Neural cell (in vitro differentiated cells): ENCODE data around the gene SERPINB1. TPM values are rescaled to one million over a fixed set of nuclear protein-coding genes. Genes with fewer than 3 reads are reported as not detected.

Experiments
- H2AFZ ChIP-seq: fragments of 200-600, 300-800 bp; sonication (generic), shearing (Covaris generic); 2 replicates; pipeline ENCODE4 v1.6.0; 2014; ENCODE audit warnings: low read depth, mild to moderate bottlenecking, antibody characterized with exemption, low read length, moderate library complexity
- H3F3A ChIP-seq: fragments of 200-600 bp; shearing (Covaris generic); 2 replicates; pipeline ENCODE4 v1.6.1; 2016; ENCODE audit warnings: mild to moderate bottlenecking, moderate library complexity, mixed read lengths, antibody characterized with exemption, low read length; ENCODE audit not compliant: insufficient read depth, poor library complexity, severe bottlenecking
- H3K27ac ChIP-seq: fragments of 200-600, 300-800 bp; sonication (generic), shearing (Covaris generic); 2 replicates; pipeline ENCODE4 v1.5.1; 2014; ENCODE audit warnings: mild to moderate bottlenecking, low read length, moderate library complexity
- H3K27me3 ChIP-seq: fragments of 300-800, 200-600 bp; sonication (generic), shearing (Covaris generic); 2 replicates; pipeline ENCODE4 v1.6.0; 2014; ENCODE audit warnings: mild to moderate bottlenecking, low read depth, low read length, moderate library complexity; ENCODE audit not compliant: insufficient read depth
- H3K36me3 ChIP-seq: fragments of 300-800, 200-600 bp; sonication (generic), shearing (Covaris generic); 2 replicates; pipeline ENCODE4 v1.5.1; 2014; ENCODE audit warnings: mild to moderate bottlenecking, antibody characterized with exemption, low read length, moderate library complexity; ENCODE audit not compliant: insufficient read depth
- H3K4me2 ChIP-seq: fragments of 300-800, 200-600 bp; sonication (generic), shearing (Covaris generic); 2 replicates; pipeline ENCODE4 v1.6.0; 2014; ENCODE audit warnings: mild to moderate bottlenecking, low read length
- H3K4me3 ChIP-seq: fragments of 300-800, 200-600 bp; sonication (generic), shearing (Covaris generic); 2 replicates; pipeline ENCODE4 v1.5.1; 2014; ENCODE audit warnings: mild to moderate bottlenecking, low read length, moderate library complexity
- H3K79me2 ChIP-seq: fragments of 200-600 bp; shearing (Covaris generic); replicated peaks from 2 replicates; pipeline ENCODE4 v1.6.0; 2014; ENCODE audit warnings: mild to moderate bottlenecking, low read length, moderate library complexity; ENCODE audit not compliant: insufficient read depth
- H3K9ac ChIP-seq: fragments of 300-800, 200-600 bp; sonication (generic), shearing (Covaris generic); 2 replicates; pipeline ENCODE4 v1.6.1; 2016; ENCODE audit warnings: mild to moderate bottlenecking, low read length, mixed read lengths
- H3K9me2 ChIP-seq: fragments of 200-600 bp; shearing (Covaris generic); 2 replicates; pipeline ENCODE4 v1.6.1; 2016; ENCODE audit warnings: mild to moderate bottlenecking, low read length, mixed read lengths; ENCODE audit not compliant: insufficient read depth
- H3K9me3 ChIP-seq: fragments of 200-600, 300-800 bp; sonication (generic), shearing (Covaris generic); 2 replicates; pipeline ENCODE4 v1.6.1; 2016; ENCODE audit warnings: mild to moderate bottlenecking, mixed run types, low read length, moderate library complexity, mixed read lengths
- H4K20me1 ChIP-seq: fragments of 200-600 bp; shearing (Covaris generic); 2 replicates; pipeline ENCODE4 v1.6.1; 2016; ENCODE audit warnings: mild to moderate bottlenecking, mixed run types; ENCODE audit not compliant: insufficient read depth
- EP300 ChIP-seq: fragments of 450-650 bp; conservative IDR thresholded peaks from 2 replicates; pipeline ENCODE4 v1.6.1; 2014; ENCODE audit warnings: antibody characterized with exemption, mild to moderate bottlenecking, moderate library complexity; ENCODE audit not compliant: poor library complexity, severe bottlenecking
- EZH2 ChIP-seq: fragments of 200-600, 300-800 bp; shearing (Covaris generic), sonication (generic); IDR thresholded peaks from 2 replicates; pipeline ENCODE4 v1.6.1; 2014; ENCODE audit warnings: antibody characterized with exemption, low read length, borderline replicate concordance, mild to moderate bottlenecking; ENCODE audit not compliant: insufficient read depth, poor library complexity, severe bottlenecking
- MXI1 ChIP-seq: fragments of 450-650 bp; conservative IDR thresholded peaks from 2 replicates; pipeline ENCODE4 v1.6.1; 2014; ENCODE audit warnings: antibody characterized with exemption, mild to moderate bottlenecking; ENCODE audit not compliant: poor library complexity, severe bottlenecking
- POLR2AphosphoS5 ChIP-seq: IDR thresholded peaks from 2 replicates; pipeline ENCODE4 v1.6.1; 2012
- RAD21 ChIP-seq: fragments of 450-650 bp; conservative IDR thresholded peaks from 2 replicates; pipeline ENCODE4 v1.6.1; 2014; ENCODE audit warnings: antibody characterized with exemption, mild to moderate bottlenecking, moderate library complexity
- SMC3 ChIP-seq: fragments of 450-650 bp; conservative IDR thresholded peaks from 2 replicates; pipeline ENCODE4 v1.6.1; 2014; ENCODE audit warnings: antibody characterized with exemption, mild to moderate bottlenecking, moderate library complexity; ENCODE audit not compliant: poor library complexity
- TAF1 ChIP-seq: IDR thresholded peaks from 2 replicates; pipeline ENCODE4 v1.6.1; 2012; ENCODE audit warnings: low read depth
- polyA plus RNA-seq: library from polyadenylated mRNA; depleted of rRNA; stranded (reverse); fragments of >200 nt; gene quantifications from 2 replicates; pipeline ENCODE4 v1.2.3, GENCODE V29; 2014
- TF ChIP-seq, protein P1 (sequence below): IDR thresholded peaks from 2 replicates; pipeline ENCODE4 v1.6.1; 2012; ENCODE audit warnings: borderline replicate concordance
- TF ChIP-seq, protein P2 (sequence below): fragments of 450-650 bp; IDR thresholded peaks from 2 replicates; pipeline ENCODE4 v1.5.1; 2014; ENCODE audit warnings: antibody characterized with exemption, mild to moderate bottlenecking, moderate library complexity; ENCODE audit not compliant: poor library complexity, severe bottlenecking

The SERPINB1 gene
- polyA plus RNA-seq, 1 donor from 2014 or later = not detected

DNA sequence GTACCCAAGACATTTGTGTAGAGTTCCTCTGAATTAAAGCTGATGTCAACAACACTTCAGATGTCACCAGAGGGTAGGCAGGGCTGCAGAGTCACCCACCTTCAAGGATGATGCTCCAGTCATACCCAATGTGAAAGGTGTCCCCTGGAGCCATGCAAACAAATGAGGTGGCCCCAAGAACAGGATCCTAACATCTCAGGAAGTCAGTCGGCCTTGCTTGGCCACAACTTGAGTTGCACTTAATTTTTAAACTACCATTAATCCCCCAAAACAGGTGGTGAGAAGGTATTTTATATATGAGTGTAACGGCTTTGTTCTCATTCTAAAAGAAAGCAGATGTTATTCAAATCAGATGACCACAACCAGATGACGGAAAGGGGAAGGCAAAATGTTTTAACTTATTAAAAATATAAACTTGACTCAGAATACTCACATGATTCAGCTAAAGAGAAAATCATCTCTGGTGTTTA is 21.1 kb upstream of the SERPINB1 start:
- Histone ChIP-seq H3K9ac (no peak overlapping the region), H3K9me3 (no peaks in the 10 kb centered on the region), H3F3A (no peaks in the 10 kb centered on the region), H3K79me2 (no peaks in the 10 kb centered on the region), H3K36me3 (no peaks in the 10 kb centered on the region), H4K20me1 (no peaks in the 10 kb centered on the region), H3K27me3 (no peaks in the 10 kb centered on the region), H3K27ac (no peak overlapping the region), H2AFZ (no peak overlapping the region), H3K4me2 (no peak overlapping the region), H3K4me3 (no peak overlapping the region), H3K9me2 (no peaks in the 10 kb centered on the region)
- TF ChIP-seq, protein P1, sequence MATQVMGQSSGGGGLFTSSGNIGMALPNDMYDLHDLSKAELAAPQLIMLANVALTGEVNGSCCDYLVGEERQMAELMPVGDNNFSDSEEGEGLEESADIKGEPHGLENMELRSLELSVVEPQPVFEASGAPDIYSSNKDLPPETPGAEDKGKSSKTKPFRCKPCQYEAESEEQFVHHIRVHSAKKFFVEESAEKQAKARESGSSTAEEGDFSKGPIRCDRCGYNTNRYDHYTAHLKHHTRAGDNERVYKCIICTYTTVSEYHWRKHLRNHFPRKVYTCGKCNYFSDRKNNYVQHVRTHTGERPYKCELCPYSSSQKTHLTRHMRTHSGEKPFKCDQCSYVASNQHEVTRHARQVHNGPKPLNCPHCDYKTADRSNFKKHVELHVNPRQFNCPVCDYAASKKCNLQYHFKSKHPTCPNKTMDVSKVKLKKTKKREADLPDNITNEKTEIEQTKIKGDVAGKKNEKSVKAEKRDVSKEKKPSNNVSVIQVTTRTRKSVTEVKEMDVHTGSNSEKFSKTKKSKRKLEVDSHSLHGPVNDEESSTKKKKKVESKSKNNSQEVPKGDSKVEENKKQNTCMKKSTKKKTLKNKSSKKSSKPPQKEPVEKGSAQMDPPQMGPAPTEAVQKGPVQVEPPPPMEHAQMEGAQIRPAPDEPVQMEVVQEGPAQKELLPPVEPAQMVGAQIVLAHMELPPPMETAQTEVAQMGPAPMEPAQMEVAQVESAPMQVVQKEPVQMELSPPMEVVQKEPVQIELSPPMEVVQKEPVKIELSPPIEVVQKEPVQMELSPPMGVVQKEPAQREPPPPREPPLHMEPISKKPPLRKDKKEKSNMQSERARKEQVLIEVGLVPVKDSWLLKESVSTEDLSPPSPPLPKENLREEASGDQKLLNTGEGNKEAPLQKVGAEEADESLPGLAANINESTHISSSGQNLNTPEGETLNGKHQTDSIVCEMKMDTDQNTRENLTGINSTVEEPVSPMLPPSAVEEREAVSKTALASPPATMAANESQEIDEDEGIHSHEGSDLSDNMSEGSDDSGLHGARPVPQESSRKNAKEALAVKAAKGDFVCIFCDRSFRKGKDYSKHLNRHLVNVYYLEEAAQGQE = no peak
- TF ChIP-seq, protein P2, sequence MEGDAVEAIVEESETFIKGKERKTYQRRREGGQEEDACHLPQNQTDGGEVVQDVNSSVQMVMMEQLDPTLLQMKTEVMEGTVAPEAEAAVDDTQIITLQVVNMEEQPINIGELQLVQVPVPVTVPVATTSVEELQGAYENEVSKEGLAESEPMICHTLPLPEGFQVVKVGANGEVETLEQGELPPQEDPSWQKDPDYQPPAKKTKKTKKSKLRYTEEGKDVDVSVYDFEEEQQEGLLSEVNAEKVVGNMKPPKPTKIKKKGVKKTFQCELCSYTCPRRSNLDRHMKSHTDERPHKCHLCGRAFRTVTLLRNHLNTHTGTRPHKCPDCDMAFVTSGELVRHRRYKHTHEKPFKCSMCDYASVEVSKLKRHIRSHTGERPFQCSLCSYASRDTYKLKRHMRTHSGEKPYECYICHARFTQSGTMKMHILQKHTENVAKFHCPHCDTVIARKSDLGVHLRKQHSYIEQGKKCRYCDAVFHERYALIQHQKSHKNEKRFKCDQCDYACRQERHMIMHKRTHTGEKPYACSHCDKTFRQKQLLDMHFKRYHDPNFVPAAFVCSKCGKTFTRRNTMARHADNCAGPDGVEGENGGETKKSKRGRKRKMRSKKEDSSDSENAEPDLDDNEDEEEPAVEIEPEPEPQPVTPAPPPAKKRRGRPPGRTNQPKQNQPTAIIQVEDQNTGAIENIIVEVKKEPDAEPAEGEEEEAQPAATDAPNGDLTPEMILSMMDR = no peak

DNA sequence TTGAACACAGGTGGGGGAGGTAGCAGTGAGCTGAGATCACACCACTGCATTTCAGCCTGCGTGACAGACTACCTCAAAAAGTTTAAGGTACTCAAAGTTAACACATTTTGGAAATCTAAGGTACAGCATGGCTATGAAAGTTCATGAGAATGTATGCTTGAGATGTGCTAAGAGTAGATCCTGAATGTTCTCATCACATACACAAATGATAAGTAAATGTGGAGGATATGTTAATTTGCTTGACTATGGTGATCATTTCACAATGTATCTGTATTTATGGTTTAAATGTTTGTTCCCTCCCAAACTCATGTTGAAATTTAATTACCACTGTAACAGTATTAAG is 20.1 kb upstream of the SERPINB1 start:
- no peaks in the 10 kb centered on the region for H3K27me3 ChIP-seq
- H3K36me3 ChIP-seq = no peaks in the 10 kb centered on the region
- H3F3A ChIP-seq = no peaks in the 10 kb centered on the region
- TF ChIP-seq RAD21 (no peak), TAF1 (no peak), POLR2AphosphoS5 (no peak)
- no peaks in the 10 kb centered on the region for H3K9me3 ChIP-seq
- H2AFZ ChIP-seq = no peak overlapping the region
- no peak overlapping the region for H3K9ac ChIP-seq
- H3K79me2 ChIP-seq = no peaks in the 10 kb centered on the region
- no peak overlapping the region for H3K27ac ChIP-seq
- H4K20me1 ChIP-seq = no peaks in the 10 kb centered on the region
- H3K4me3 ChIP-seq = no peak overlapping the region
- no peak overlapping the region for H3K4me2 ChIP-seq
- H3K9me2 ChIP-seq = no peaks in the 10 kb centered on the region

GRCh38 chr6:2861060-2861821 is 19.6 kb upstream of the SERPINB1 start:
- Histone ChIP-seq H3K36me3 (no peaks in the 10 kb centered on the region), H3K27ac (no peak overlapping the region), H3K9me3 (no peaks in the 10 kb centered on the region), H3K4me2 (no peak overlapping the region), H3K9me2 (no peaks in the 10 kb centered on the region), H3K79me2 (no peaks in the 10 kb centered on the region), H4K20me1 (no peaks in the 10 kb centered on the region), H3K4me3 (no peak overlapping the region), H3K9ac (no peak overlapping the region), H3F3A (no peaks in the 10 kb centered on the region), H2AFZ (no peak overlapping the region), H3K27me3 (no peaks in the 10 kb centered on the region)
- TF ChIP-seq TAF1 = no peak
- TF ChIP-seq POLR2AphosphoS5 = no peak
- TF ChIP-seq, protein P2 = no peak
- TF ChIP-seq, protein P1 = no peak
- TF ChIP-seq EZH2 = no peak
- no peak for TF ChIP-seq MXI1
- TF ChIP-seq SMC3 = no peak
- TF ChIP-seq EP300 = no peak
- no peak for TF ChIP-seq RAD21
